HG03521 (cell line): ENCODE measurements around the gene BCL2L11.
A peak's percentile ranks its signal among the peaks of the same experiment; 100 is the strongest.

Experiments used
- ATAC-seq: cut with Tn5 transposase; IDR thresholded peaks from one replicate; pipeline ENCODE4 v1.9.1; 2021; ENCODE audit warnings: mild to moderate bottlenecking, moderate library complexity; ENCODE audit not compliant: unreplicated experiment

BCL2L11 gene

GRCh38 chr2:111117598-111118480 is 2.9 kb upstream of the BCL2L11 start:
- ATAC-seq: no peak

DNA sequence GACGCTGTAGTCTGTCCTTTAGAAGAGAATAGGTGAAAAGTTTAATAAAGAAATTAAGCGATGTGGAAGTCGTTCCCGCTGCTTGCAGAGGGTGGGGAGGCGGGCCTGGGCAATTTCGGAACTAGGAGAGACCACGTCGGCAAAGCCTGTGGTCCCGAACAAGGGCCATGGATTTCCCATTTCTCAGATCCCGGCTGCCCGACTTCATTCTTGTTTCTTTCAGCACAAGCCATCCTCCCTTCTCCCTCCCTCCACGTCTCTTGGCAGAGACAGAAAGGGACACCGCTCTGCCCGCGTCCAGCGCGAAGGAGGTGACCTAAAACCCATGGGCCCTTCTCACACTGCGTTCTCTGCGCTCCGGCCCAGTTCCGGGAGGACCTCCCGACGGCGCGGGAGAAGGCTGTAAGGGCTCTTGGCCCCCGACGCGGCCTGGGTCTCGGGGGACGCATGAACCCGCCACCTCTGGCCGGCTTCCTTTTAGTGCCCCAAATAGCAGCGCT is 2.2 kb upstream of the BCL2L11 start:
- ATAC-seq: no peak

GRCh38 chr2:111118981-111119821 is 1.5 kb upstream of the BCL2L11 start:
- ATAC-seq: no peak

DNA sequence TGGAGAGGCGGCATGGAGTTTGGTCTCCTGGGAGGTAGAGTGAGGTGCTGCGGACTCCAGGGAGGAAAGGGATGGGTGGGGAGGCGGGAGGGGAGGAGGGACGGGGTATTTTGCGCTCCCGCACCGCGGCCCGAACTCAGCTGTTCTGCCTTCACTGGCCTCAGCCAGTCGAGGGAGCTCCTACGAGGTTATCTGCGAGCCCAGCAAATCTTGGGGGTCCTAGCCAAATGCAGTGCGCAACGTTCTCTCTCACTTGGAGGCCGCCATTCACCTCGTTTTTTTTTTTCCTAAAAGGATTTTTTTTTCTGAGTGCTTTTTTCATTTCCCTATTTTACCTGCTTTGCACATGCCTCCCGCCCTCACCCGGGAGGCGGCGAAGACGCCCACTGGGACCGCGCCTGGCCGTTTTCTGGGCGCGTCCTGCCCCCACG is 877 bp upstream of the BCL2L11 start:
- peak; percentile 0 for ATAC-seq

DNA sequence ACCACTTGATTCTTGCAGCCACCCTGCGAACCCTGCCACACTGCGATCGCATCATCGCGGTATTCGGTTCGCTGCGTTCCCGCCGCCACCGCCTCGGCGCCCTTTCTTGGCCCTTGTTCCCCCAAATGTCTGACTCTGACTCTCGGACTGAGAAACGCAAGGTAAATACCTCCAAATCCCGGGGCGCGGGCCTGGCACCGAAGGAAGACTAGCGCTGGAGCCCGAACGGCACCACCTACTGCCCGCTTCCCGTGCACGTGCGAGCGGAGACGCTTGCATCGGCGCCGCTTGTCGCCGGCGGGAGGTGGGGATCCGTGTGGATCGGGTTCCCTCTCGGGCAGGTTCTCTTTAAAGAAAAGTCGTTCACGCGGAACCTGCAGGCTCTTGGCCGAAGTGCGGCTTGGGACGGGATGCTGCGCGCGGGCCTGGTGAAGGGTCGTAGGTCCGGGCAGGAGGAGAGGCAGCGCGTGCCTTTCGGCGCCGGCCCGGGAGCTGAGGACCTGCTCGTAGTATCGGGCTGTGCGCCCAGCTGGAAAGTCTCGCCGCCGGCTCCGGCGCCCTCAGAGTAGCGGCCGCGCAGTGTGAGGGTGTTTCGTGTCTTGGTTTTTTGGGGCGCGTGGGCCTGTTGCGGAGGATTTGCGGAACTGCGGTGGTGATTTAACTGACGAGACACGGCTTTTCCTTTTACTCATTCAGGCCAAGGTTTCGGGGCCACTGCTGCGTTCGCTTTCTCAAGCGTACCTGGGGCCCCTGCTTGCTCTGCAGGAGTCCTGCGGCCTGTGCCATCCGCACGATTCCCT is 514 bp downstream of the BCL2L11 start:
- ATAC-seq: peak; percentile 1

DNA sequence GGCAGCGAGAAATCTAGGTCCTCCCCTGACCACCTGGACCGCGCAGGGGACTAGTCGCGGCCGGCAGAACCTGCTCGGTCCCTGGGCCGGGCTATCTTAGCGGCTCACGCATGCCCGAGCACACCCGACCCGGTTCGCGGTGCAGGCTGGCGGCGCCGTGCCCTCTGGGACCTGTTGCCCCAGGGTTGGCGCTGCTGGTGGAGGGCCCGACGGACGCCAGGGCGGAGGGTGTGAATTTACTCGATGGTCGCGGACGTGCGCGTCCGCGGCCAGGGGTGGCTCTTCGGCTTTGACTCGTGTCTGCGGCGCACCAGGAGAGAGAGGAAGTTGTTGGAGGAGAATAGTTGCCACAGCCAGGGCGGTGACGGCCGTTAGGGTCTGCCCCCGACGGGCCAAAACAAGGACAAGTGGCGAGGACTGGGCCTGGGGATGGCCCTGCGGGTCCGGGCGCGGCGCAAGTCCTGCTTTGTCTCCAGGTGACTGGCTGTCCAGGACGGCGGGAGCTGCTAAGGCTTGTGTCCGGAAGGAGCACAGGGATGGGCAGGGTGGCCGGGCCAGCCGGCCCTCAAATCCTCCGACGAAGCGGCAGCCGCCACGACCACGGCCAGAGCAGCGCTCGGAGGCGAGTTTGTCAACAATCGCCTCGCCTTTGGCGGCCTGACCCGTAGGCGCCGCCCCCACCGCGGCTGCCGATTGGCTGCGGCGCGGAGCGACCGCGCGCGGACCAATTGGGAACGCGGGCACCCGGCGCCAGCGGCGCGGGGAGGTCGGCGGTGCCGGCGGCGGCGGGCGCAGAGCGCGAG is 1.3 kb downstream of the BCL2L11 start:
- ATAC-seq: peak; percentile 37

GRCh38 chr2:111122631-111123421 is 2.1 kb downstream of the BCL2L11 start:
- ATAC-seq: no peak

GRCh38 chr2:111123751-111124150 is 3.0 kb downstream of the BCL2L11 start:
- ATAC-seq: no peak

DNA sequence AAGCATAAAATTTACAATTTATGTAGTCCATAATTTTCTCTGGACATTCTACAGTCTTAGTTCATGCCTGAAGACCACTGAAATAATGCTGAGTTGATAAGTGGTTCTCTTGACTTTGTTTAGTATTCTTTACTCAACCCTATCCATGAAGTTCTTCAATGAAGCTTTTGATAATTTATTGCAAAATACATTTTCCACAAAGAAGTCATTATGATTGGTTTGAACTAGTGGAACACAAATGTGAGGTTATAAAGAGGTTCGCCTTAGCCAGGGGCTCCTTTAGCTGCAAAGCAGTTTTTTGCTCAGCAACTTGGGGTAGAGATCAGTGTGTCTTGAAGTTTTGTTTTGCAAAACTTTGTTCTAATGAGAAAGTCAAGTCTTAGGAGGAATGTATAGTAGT is 5.9 kb downstream of the BCL2L11 start:
- no peak for ATAC-seq

DNA sequence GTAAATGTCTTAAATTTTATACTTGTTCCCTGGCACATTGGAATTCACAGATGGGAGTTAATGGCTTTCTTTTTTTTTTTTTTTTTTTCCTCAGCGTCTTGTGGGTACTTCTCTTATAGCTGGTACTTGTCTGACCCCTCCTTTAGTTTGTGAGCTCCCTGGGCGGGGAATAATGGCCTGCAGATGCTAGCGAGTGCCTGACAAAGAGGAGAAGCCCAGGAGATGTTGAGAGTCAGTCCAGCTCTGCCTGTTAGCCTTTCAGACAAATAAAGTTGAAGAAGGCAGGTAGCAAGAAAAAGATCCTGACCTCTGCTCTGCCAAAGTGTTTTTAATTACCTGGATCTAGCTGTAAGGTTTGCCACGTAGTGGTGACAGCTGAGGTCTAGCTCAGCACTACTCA is 6.6 kb downstream of the BCL2L11 start:
- ATAC-seq: no peak

DNA sequence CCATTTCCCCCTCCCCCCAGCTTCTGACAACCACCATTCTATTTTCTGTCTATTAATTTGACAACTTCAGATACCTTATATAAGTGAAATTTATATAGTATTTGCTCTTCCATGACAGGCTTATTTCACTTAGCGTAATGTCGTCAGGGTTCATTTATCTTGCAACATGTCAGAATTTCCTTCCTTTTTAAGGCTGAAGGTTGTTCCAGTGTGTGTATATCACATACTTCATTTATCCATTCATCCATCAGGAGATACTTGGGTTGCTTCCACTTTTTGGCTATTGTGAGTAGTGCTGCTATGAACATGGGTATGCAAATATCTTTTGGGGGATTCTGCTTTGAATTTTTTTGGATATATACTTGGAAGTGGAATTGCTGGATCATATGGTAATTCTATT is 7.4 kb downstream of the BCL2L11 start:
- no peak for ATAC-seq

DNA sequence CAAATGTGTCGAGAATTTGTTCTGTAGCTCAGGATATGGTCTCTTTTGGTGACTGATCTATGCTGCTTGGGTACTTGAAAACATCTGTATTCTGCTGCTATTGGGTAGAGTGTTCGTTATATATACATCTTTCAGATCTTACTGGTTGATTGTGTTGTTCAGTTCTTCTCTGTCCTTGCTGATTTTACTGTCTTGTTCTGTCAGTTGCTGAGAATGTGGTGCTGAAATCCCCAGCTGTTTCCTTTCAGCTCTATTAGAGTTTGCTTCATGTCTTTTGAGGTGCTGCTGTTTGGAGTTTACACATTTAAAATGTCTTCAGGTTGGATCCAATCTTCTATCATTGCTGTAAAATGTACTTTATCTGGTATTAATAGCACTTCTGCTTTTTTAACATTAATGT is 12.9 kb downstream of the BCL2L11 start:
- ATAC-seq: no peak

DNA sequence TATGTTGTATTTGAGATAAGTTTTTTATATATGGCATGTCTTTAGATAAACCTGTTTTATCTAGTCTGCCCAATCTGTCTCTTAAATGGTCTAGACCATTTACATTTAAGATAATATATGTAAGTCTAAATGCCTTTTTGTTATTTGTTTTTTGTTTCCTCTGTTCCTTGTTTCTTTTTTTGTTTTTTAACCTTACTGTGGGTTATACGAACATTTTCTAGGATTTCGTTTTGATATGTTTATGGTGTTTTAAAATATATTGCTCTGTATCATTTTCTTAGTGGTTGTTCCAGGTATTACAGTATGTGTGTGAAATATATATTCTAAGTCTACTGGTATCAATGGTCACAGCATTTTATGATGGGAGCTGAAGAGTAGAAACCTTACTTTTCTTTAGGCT is 13.3 kb downstream of the BCL2L11 start:
- no peak for ATAC-seq

- ATAC-seq: no peak
Measured at GRCh38 chr2:111135237-111135909, 14.7 kb downstream of the BCL2L11 start.

- no peak for ATAC-seq
Measured at GRCh38 chr2:111135910-111136297, 15.2 kb downstream of the BCL2L11 start.

DNA sequence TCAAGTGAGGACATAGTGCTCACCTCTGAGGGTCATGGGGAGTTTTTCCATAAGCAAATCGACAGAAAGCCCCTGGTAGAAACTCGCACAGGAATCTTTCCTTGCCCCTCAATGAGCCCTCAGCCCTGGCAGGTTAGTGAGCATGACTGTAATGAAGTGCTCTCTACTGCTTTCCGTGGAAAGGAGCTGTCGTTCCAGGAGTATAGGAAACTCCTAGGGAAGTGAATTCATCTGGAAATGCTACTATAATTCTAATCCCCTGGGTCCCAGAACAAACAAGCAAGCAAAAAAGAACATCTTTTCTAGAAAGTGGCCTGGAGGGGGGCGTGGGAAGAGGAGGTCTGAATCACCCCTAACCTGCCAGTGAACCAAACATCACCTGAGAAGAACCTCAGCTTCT is 18.1 kb downstream of the BCL2L11 start:
- no peak for ATAC-seq

DNA sequence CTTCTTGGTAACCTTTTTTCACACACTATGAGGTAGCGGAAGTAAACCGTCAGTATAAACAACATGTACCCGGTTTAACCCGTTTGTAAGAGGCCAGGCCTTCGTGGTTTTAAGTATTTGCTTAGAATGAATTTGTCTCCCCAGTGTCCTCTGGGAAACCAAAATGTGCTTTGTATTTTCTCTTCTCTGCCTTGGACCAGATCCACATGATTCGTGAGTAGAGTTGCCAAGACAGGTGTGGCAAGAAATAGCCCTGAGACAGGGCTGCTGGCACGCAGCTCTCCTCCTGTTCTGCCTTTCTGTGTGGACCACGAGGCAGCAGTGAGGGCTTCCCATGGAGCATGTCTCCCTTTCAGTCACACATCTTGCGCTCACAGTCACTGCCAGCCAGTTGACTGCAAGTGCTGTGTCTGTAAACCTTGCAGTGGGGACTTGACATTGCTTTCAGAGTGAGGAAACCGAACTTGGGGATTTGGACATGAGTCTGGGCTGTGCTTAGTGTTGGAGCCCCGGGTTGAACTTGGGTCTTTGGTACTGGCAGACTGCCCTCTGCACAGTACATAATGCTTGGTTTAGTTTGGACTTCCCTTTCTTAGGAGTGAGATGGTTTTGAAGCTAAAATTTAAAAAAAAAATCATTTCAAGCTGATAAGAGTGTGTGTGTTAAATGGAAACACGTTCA is 19.1 kb downstream of the BCL2L11 start:
- no peak for ATAC-seq

DNA sequence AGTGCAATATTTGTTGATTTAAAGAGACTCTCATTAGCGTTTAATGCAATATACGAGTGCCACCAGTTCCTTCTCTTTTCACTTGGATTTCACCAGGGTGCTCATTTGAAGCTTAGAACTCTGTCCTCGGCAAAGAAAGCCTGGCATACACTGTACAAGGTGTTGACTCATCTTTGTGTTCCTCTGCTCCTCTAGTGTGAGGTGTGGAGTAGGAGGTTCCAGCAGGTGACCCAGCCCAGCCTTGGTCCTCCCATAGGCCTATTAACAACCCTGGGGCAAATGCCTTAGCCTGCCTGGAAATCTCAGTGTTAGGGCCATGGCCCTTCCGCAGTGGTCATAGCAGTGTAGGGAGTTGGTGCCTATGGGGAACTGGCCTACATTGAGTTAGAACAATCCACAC is 20.1 kb downstream of the BCL2L11 start:
- ATAC-seq: no peak
